Activated CD8-positive, alpha-beta memory T cell treated with anti-CD3 and anti-CD28 coated beads for 4 hours (primary cell): ENCODE data around the gene BNC2.
"Not testable (repeated sequence)": the region's sequence is repeated elsewhere in the genome, so short reads cannot be mapped to it uniquely, and the experiment has no call there.

Experiments
- DNase-seq, 2 donors: peaks; one replicate each; pipeline ENCODE4 v3.0.0-alpha.2; 2020; ENCODE audit warnings: low read depth in 2 of 2

The BNC2 gene

GRCh38 chr9:16544842-16545241 is 325.6 kb downstream of the BNC2 start:
- no peak for DNase-seq

- no peak for DNase-seq
Observed at GRCh38 chr9:16543686-16544085, 326.8 kb downstream of the BNC2 start.

GRCh38 chr9:16543225-16543624 is 327.2 kb downstream of the BNC2 start:
- DNase-seq: no peak

GRCh38 chr9:16542290-16542689 is 328.2 kb downstream of the BNC2 start:
- no peak for DNase-seq

GRCh38 chr9:16540743-16541613 is 329.5 kb downstream of the BNC2 start:
- no peak for DNase-seq

GRCh38 chr9:16539626-16540025 is 330.8 kb downstream of the BNC2 start:
- DNase-seq: not testable (repeated sequence)

GRCh38 chr9:16535555-16535954 is 334.9 kb downstream of the BNC2 start:
- no peak for DNase-seq

GRCh38 chr9:16532681-16533450 is 337.6 kb downstream of the BNC2 start:
- DNase-seq: no peak

GRCh38 chr9:16532272-16532671 is 338.2 kb downstream of the BNC2 start:
- no peak for DNase-seq

- DNase-seq: no peak
Observed at GRCh38 chr9:16530669-16531642, 339.5 kb downstream of the BNC2 start.

- no peak for DNase-seq
Observed at GRCh38 chr9:16527573-16527972, 342.9 kb downstream of the BNC2 start.

- DNase-seq: no peak
Observed at GRCh38 chr9:16526380-16526779, 344.1 kb downstream of the BNC2 start.

- DNase-seq: no peak
Observed at GRCh38 chr9:16524823-16525222, 345.6 kb downstream of the BNC2 start.

GRCh38 chr9:16524078-16524477 is 346.4 kb downstream of the BNC2 start:
- no peak for DNase-seq

- DNase-seq: no peak
Observed at GRCh38 chr9:16521868-16522411, 348.5 kb downstream of the BNC2 start.

GRCh38 chr9:16519001-16519400 is 351.5 kb downstream of the BNC2 start:
- DNase-seq: no peak

GRCh38 chr9:16516891-16517290 is 353.6 kb downstream of the BNC2 start:
- no peak for DNase-seq

- no peak for DNase-seq
Observed at GRCh38 chr9:16515879-16516301, 354.6 kb downstream of the BNC2 start.

- no peak for DNase-seq
Observed at GRCh38 chr9:16515207-16515606, 355.3 kb downstream of the BNC2 start.

GRCh38 chr9:16514131-16514530 is 356.3 kb downstream of the BNC2 start:
- DNase-seq: no peak

- DNase-seq: no peak
Observed at GRCh38 chr9:16512281-16512680, 358.2 kb downstream of the BNC2 start.
